GM10847 (cell line): ENCODE measurements around the gene PTPRD.

Experiments used
- POLR2A ChIP-seq: IDR thresholded peaks from 2 replicates; pipeline ENCODE4 v1.6.1; 2011; ENCODE audit not compliant: insufficient read length; ENCODE audit errors: extremely low read depth

Gene PTPRD

DNA sequence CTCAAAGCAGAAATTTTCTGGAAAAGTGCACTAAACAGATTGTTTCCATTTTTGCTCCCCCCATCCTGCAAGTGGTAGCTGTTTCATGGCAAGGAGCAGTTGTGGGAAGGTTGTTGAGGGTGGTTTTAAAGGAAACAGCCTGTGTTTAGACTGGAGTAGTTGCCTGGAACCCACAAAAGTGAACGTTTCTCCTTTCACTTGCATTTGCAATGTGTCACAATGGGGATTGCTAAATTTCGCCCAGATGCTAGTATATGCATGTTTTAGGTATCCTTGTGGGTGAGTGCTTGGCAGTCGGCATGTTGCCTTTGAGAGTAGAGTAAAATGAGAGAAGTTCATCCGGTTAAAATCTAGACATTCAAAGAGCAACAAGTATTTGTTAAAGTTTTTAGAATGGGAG lies 1713.3 kb downstream of the PTPRD start:
- TF ChIP-seq POLR2A = no peak

DNA sequence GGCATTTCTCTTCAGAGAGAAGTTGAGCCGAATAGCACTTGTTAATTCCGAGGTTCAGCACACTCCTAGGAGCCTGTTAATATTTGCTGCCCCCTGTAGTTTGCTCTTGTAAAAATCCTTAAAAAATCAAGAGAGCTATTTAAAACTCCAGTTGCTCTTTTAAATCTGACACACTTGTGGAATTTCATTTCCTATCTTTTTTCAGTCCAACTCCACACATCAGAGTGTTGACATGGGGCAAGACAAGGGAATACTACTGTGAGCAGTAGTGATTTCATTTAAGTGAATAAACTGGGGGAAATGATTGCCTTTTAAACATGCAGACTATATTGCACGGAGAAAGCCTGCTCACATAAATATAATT lies 1717.0 kb downstream of the PTPRD start:
- no peak for TF ChIP-seq POLR2A

DNA sequence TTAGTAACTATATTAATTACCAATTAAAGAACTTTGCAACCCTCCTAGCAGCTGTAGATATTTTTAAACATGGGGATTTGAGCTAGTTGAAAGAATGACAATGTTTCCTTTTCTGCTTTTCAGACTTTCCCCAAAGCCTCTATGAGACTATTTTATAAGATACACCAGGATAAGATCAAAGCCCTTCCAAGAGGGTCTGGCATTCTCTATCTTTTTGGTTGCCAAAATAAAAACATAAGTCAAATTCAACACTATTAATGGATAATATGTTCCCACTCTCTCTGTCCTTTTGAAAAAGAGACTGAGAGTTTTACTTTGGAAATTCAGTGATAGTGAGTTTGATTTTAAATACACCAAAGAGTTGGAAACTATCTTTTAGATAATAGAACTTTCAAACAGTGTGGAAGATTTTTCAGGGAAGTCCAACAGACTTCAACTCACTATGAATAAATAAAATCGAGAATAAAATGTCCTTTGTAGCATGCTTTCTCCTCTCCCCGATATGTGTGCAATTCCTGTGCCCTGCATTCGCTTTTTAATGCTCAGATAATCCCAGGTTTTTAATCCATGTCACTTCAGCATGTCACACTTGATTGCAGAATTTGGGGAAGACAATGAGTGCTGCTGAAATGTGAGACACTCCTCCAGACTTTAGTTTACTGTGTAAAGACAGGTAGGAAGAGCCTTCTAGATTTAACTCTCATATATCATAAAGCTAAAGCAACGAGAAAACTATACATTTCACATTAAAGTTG lies 1717.5 kb downstream of the PTPRD start:
- TF ChIP-seq POLR2A = no peak

DNA sequence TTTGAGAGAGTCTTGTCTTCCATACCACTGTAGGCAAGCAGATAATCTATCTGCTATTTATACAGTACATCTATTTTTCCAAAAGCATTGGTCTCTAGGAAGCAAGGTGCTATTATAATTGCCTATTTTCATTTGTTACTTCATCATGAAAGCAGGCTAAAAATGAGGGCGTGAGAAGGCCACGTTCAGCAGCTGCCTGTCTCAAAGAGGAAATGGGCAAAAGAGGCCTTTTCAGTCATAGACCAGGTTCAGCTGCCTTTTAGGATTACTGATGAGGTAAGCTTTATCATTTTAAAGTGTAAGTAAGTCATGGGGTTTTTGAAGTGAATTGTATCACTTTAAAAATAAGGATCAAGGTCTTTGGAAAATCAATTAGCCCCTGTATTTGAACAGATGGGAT lies 1722.1 kb downstream of the PTPRD start:
- no peak for TF ChIP-seq POLR2A

DNA sequence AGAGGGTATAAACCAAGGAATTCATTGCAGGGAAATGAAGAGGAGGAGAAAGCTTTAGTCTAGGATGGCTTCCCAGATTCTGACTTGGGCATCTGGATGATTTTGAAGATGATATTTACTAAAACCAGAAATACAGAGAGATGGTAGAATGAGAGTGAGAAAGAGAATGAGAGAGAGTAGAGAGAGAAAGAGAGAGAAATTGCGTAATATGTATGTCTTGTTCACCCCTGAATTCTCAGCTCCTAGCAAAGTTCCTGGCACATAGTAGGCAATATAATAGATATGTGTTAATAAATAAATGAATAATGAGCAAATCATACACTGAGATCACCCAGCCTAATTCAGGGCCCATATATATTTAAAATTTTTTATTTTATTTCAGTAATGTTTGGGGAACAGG lies 1723.7 kb downstream of the PTPRD start:
- no peak for TF ChIP-seq POLR2A

DNA sequence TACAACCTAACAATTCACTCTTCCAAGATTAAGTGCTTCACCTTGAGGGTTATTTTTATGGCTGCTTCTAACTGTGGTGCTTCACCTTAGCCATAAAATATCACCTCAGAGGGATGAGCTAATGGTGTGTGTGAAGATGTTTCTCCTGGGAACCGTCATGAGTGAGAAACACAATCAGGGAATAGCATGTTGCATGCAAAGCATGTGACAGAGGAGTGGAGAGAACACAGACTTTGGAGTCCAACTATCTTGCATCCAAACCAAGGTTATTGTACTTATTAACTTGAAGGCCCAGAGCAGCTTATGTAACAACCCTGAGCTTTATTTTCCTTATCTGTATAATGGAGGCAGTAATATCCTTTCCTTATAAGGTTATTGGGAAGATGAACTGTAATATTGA lies 1724.2 kb downstream of the PTPRD start:
- TF ChIP-seq POLR2A = no peak

DNA sequence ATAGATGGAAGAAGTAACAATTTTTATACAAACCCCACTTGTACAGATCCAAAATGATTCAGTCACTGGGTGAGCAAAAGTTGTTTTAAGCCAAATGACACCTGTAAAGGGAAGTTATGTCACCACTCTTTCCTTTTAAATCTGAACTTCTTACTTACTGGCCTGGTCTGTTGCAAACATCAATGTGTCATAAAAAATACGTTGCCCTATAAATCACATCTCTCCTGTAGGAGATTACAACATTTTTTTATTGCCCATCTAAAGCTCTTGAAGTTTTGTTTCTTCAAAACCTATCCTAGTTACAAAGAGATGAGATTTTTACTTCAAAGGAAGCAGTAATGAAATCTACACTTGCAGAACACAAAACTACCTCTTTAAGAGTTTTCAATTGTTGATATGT lies 1725.4 kb downstream of the PTPRD start:
- TF ChIP-seq POLR2A = no peak

DNA sequence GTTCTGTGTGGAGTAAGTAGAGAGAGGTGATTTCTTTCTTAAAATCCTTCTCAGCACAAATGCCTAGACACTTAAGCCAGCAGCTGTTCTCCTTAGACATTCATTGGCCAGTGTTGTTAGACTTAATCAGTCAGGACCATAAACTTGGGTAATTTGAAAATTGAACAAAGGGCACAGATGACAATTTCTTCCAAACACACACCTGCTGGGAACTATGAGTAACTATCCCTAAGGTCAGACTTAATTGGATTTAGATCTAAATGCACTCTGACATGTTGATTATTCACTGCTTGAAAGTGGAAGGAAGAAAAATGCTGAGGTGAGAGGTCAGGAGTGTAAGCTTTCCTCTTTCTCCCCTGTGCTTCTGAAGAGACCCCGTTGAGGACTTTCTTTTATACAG lies 1729.5 kb downstream of the PTPRD start:
- TF ChIP-seq POLR2A = no peak

DNA sequence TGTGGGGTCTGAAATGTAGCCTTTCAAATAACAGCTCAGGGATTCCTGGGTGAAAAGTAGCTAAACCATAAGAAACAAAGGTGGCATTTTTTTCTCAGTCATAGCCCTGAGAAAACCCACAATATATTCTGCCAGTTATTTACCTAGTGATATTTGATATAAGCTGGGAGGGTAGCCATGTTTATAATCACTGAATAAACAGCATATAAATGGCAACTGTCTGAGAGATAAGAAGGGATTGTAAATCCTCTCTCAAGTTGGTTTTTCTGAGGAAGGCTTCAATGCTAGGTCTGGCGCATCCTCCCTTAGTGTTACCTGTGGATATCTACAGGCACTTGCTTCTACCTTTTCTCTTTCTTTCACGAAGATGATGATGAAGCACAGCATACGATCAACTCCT lies 1732.7 kb downstream of the PTPRD start:
- no peak for TF ChIP-seq POLR2A

DNA sequence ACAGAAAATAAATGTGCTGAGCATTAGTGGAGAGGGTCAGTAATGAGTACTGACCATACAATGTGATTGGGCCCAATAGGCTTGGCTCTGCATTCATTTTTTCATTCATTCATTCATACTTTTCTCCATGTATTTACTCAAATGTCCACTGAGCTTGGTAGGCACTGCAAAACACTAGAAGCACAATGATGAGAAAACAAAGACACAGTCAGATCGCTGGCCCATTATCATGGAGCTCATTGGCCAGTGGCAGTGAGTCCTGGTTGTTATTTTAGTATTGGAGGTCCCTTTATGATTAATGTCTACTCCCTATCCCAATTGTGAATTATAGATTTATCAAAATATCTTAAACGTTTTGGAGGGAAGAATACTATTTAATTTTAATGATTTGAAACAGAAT lies 1733.5 kb downstream of the PTPRD start:
- no peak for TF ChIP-seq POLR2A

DNA sequence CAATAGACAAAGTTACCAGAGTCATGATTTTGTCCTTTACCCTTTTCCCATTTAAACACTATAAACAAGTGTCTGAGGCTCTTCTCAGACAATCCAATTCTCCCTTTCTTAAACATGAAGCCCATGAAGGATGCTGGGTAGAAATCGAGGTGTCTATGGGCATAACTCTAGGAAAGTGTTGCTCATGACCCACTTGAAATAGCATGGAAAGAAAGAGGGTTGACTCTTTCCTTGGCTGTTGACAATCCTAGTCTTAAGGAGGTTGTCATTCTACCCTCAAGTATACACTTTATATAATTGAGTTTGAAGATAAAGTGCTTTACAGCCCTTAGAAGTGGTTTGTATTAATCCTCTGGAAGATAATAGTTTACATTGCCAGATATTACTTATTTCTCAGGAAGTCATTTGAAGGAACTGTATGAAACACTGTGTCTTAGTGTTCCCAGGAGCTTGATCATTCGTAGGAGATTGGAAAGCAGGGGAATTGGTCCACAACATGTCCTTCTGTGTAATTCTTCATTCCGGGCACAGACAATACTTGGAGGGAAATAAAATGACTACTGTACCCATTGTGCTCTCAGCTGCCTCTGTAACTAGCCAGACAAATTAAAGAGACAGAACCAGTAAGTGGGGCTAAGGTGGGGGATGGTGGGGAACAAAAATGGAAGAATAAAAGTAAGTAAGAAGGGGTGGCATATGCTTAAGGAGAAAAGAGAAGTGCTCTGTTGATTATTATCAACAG lies 1734.9 kb downstream of the PTPRD start:
- no peak for TF ChIP-seq POLR2A

DNA sequence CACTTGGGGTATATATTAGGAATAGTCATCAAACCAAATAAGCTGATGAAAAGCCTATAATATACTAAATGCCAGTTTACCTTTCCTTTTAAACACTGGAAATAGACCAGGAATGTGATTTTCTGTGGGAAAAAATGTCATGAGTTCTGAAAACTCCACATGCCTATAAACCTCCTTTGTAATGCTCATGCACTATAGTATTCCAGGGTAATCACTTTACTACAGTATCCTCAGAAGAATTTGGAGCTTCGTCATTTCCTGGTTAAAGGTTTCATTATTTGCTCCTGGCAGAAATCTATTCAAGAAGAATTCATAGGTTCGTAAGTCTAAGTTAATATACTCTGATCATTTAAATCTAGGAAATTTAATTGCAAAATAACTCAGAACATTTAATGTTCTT lies 1736.5 kb downstream of the PTPRD start:
- no peak for TF ChIP-seq POLR2A

DNA sequence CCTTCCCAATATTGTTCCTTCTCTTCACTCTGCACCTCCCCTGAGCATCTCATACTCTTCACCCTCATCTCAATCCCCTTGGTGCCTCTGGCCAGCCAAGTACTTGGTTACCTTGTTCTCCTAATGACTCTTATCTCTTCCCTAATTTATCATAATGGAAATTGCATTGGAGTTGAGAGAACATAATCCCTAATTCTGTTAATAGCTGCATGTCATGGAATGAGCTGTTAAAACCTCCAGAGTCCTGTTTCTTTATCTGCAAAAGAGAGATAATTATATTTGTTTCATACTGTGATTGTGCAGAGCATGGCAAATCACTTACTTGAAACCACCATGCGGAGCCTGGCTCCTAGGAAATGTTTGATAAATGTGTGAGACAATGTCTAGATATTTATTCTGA lies 1738.3 kb downstream of the PTPRD start:
- no peak for TF ChIP-seq POLR2A

DNA sequence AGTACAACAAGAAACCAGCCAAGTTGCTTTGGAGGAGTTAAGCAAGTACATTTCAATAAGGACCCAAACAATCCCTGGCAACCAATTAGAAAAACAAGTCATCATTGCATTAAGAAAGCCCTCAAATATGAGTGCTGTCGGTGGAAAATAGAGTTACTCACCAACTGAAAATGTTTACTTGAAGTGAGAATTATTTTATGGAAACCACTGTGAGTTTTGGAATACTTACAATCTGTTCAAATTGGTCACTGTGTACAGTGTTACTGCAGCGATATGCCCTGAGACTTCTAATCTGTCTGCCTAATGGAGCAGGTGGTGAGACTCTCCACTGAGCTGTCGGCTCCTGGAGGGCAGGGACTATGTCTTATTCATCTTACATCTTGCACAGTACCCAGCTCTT lies 1740.0 kb downstream of the PTPRD start:
- no peak for TF ChIP-seq POLR2A

DNA sequence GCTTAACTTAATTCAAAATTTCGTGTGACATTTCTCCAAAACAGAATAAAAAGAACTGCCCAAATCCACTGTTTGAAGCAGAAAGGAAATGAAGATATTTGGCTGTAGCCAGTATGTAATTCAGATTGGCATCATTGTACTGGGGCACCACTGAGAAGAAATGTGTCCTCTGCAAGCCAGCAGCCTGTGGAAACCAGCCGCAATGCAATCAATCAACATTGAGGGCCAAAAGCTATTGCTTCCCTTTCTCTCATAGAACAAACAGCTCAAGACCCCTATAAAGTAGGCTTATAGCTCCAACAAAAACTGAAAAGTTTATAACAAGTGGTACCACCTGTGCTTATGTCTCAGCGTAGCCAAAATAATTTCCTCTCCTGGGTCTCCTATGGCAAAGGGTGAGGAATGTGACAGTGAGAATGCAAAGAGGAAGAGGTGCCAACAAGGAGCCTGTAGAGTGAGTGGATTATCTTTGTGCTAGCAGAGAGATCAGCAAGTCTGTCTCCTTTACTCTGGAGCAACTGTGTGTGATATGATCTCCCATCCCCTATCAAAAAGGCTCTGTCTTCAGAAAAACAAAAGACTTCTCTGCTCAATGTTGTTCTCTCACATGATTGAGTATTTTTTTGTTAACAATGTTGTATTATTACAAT lies 1740.9 kb downstream of the PTPRD start:
- TF ChIP-seq POLR2A = no peak

DNA sequence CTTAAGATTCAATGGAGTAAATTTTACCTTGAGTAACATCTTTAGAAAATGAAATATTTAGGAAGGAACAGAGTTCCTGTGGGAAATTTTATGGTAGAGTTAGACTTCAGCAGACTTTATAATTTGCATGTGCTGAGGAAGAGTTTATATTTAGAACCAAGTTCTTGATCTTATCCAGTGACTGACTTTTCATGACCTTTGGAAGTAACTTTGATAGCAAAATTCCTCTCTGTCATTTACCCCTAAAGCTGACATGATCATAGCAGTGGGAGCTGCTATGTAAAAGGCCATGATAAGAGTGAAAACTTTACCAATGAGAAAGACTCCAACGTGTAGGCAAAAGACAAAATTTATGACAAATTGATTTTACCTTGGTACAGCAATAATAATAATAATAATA lies 1741.4 kb downstream of the PTPRD start:
- no peak for TF ChIP-seq POLR2A
